Midbrain (tissue), 1 donor: ENCODE results near the gene H1-8.
"Not testable (repeated sequence)": the region's sequence is repeated elsewhere in the genome, so short reads cannot be mapped to it uniquely, and the experiment has no call there.

Experiments used
- DNase-seq: peaks from one replicate; lab custom pipeline; 2025; lab: John Stamatoyannopoulos, UW

Gene H1-8

GRCh38 chr3:129533406-129533805, 9.6 kb upstream of the H1-8 start:
- no peak for DNase-seq

- DNase-seq = no peak
Observed at GRCh38 chr3:129534428-129535027, 8.4 kb upstream of the H1-8 start.

GRCh38 chr3:129535075-129535474, 7.9 kb upstream of the H1-8 start:
- no peak for DNase-seq

- DNase-seq = no peak
Observed at GRCh38 chr3:129536374-129536667, 6.7 kb upstream of the H1-8 start.

DNA sequence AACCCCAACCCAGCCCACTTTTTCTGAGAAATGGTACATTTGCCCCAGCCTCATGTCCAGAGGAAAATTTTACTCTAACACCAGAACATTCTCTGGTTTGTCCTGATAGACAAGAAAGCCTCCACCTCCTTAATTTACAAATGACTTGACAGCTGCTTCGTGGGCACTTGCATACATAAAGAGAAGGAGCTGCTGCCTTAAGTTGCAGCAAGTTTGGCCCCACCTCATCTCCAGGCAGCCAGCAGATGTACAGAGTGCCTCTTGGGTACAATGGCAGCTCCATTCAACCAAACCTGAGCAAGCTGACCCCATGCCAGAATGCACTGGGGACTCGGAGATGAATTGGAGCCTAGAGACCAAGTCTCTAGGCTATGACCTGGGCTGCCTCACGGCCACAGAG, 6.2 kb upstream of the H1-8 start:
- no peak for DNase-seq

DNA sequence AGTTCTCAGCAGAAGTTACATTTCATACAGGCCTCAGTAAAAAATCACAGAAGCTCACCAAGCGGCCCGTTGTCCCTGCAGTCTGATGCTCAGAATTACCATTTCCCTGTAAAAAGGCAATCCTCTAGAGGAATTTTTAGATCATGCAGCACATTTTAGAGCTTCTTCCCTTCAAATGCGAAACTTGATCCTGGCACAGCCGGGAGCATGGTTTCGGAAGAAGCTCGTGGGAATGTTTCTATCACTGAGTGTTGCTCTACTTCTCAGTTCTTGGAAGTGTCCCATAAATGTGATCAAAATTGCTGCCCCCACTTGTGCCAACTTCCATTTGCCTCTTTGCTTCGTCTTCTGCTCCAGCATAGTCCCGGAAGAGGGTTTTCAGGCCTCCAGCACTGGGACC, 3.8 kb upstream of the H1-8 start:
- no peak for DNase-seq

DNA sequence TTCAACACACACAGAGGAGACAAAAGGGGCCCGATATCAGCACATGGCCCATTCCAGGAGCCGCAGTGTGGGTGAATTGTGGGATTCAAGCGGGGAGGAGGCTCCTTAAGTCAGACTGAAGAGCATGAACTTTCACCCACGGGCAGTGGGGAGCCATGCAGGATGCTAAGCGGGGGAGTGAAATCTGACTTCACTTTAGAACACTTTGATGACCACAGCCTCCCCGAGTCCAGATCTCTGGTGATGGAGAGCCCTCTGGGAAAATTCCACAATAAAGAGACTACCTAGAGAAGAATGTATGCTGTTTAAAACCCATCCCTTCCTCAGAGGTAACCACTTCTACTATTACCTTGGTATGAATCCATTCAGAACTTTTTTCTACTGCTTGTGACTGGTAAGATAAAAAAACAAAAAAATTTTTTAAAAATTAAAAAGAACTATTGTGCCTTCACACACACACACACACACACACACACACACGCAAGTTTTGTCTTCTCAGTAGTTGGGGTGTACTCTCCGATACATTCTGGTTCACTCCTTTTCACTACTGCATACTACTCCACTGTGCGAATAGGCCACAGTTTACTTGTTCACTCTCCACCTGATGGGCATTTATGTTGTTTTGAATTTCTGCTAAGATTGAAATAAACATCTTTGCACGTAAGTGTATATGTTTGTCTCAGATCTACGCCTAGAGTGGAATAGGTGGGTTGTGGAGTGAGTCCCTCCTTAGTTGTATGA, 2.0 kb upstream of the H1-8 start:
- DNase-seq = no peak

DNA sequence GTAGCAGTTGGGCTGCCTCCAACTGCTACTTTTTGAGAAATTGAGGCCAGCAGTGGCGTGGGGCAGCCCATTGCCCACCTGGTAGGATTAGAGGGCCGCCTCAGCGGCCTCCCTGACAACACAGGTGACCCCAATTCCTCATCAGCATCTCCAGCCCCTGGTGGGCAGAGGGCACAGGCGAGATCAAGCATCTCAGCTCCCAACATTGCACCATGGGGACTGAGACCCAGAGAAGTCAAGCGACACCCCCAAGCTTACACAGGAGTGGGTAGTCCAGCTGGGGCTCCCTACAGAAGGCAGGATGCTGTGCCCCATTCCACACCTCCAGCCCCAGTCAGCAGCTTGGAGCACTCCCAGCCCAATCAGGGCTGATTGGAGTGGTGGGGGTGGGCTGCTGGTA, 228 bp upstream of the H1-8 start:
- no peak for DNase-seq

- DNase-seq = no peak
Observed at GRCh38 chr3:129543999-129544398, 1.0 kb downstream of the H1-8 start.

DNA sequence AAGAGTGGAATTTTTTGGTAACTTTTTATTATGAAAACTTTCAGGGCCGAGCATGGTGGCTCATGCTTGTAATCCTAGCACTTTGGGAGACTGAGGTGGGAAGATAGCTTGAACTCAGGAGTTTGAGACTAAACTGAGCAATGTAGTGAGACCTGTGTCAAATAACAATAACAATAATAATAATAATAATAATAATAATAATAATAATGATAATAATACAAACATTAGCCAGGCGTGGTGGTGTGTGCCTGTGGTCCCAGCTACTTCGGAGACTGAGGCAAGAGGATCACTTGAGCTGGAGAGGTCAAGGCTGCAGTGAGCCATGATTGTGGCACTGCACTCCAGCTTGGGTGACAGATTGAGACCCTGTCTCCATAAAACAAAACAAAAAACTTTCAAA, 3.0 kb downstream of the H1-8 start:
- DNase-seq = not testable (repeated sequence)

- DNase-seq = no peak
Observed at GRCh38 chr3:129547241-129547640, 4.3 kb downstream of the H1-8 start.

- no peak for DNase-seq
Observed at GRCh38 chr3:129548104-129548965, 5.4 kb downstream of the H1-8 start.

GRCh38 chr3:129549006-129549800, 6.2 kb downstream of the H1-8 start:
- no peak for DNase-seq

DNA sequence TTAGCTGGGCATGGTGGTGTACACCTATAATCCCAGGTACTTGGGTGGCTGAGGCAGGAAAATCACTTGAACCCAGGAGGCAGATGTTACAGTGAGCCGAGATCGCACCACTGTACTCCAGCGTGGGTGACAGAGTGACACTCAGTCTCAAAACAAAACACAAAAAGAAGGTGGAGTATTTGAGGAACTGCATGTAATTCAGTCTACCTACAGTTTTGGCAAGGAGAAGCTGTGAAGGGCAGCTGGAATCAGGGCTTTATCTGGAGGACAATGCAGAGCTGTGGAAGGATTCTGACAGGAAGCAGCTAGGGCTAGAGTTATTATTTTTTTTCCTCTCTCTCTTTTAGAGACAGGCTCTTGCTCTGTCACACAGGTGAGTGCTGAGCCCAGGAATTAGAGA, 6.8 kb downstream of the H1-8 start:
- DNase-seq = no peak

- DNase-seq = no peak
Observed at GRCh38 chr3:129552287-129553050, 9.5 kb downstream of the H1-8 start.

DNA sequence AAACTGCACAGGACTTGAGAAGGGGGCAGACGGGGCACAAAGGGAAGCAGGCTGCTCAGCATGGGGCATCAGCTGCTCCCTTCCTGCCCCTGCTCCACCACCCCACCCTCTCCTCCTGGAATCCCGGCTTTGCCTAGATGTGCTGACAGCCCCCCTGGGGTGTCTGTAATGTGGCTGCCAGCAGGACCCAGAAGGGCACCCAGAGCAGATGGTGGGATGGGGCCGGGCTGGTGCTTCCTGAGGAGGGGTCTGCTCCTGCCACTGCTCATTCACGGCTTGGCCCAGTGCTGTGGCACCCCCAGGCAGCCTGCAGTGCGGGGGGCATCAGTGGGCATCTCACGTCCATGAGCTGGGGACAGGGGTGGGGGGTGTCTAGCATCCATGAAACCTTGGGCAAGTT, 10.2 kb downstream of the H1-8 start:
- no peak for DNase-seq

GRCh38 chr3:129553719-129554118, 10.7 kb downstream of the H1-8 start:
- DNase-seq = no peak

DNA sequence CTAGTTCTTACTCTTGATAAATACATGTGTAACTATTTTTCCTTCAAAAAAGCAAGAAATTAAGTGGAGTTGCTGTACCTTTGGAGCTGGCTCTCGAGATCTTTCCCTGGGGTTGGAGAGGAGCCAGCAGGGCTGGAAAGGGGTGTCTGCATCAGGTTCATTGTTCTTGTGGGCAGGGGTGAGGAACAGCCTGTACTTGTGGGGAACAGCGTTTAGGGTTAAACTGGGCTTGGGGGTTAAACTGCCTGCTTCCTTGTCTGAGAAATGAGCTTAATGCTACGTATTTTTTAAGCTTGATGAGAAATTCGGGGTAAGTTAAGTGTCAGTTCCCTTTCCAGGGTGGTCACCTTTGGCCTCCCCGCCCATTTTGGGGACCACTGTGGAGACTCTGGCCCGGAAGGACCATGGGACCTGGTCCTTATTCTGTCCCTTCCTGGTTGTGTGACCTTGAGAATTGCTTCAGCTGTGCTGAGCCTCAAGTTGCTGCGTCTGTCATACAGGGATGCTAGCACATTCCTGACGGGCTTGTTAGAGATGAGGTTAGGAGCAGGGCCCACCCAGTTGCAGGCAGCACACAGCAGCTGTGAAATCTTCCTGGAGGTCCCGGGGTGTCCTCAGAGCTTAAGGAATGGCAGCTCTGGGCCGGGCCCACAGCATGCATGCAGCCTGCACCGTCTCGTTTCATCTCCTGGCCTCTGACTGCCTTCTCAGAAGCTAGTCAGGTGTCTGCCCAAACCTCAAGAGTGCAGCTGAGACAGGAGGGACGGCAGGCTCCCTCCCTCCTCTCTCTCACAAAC, 11.6 kb downstream of the H1-8 start:
- no peak for DNase-seq

GRCh38 chr3:129555153-129555550, 12.2 kb downstream of the H1-8 start:
- no peak for DNase-seq

- no peak for DNase-seq
Observed at GRCh38 chr3:129555616-129556357, 12.8 kb downstream of the H1-8 start.
